Measurements from ENCODE around the gene TRPC4.
"Not testable (repeated sequence)": the region's sequence is repeated elsewhere in the genome, so short reads cannot be mapped to it uniquely, and the experiment has no call there.

The TRPC4 gene

GRCh38 chr13:37599519-37599918, 270.1 kb downstream of the TRPC4 start:
- Mint-ChIP-seq H3K9me3 (ENCODE audit: low read depth) (no peaks in the 10 kb centered on the region), H3K27ac (no peak overlapping the region), H3K4me1 (ENCODE audit: low read depth) (no peaks in the 10 kb centered on the region), H3K4me3 (no peak overlapping the region), H3K36me3 (no peaks in the 10 kb centered on the region), H3K27me3 (no peaks in the 10 kb centered on the region)

GRCh38 chr13:37598597-37598996, 271.0 kb downstream of the TRPC4 start, which contains the start of gene POSTN:
Gene POSTN, minus strand, starts transcription at chr13:37598768. Its CDS starts 42 bp downstream, at chr13:37598726.
- no peak within 1 kb of the TSS for H3K4me3 Mint-ChIP-seq
- no peaks in the 10 kb centered on the region for H3K36me3 Mint-ChIP-seq

GRCh38 chr13:37597477-37598025, 272.0 kb downstream of the TRPC4 start:
- H3K4me3 Mint-ChIP-seq, result no peak overlapping the region
- no peaks in the 10 kb centered on the region for H3K9me3 Mint-ChIP-seq (ENCODE audit: low read depth)
- H3K27ac Mint-ChIP-seq, result no peak overlapping the region
- H3K27me3 Mint-ChIP-seq, result no peaks in the 10 kb centered on the region
- no peaks in the 10 kb centered on the region for H3K36me3 Mint-ChIP-seq
- no peaks in the 10 kb centered on the region for H3K4me1 Mint-ChIP-seq (ENCODE audit: low read depth)

More at GRCh38 chr13:37598597-37598996, 271.0 kb downstream of the TRPC4 start, which contains the start of gene POSTN:
- H3K27ac Mint-ChIP-seq, result no peak within 1 kb of the TSS
- H3K9me3 Mint-ChIP-seq (ENCODE audit: low read depth), result no peaks in the 10 kb centered on the region
- H3K4me1 Mint-ChIP-seq (ENCODE audit: low read depth), result no peaks in the 10 kb centered on the region
- no peaks in the 10 kb centered on the region for H3K27me3 Mint-ChIP-seq

GRCh38 chr13:37596805-37597204, 272.8 kb downstream of the TRPC4 start:
- no peak overlapping the region for H3K4me3 Mint-ChIP-seq
- no peaks in the 10 kb centered on the region for H3K4me1 Mint-ChIP-seq (ENCODE audit: low read depth)
- no peaks in the 10 kb centered on the region for H3K27me3 Mint-ChIP-seq
- H3K27ac Mint-ChIP-seq, result no peak overlapping the region
- no peaks in the 10 kb centered on the region for H3K36me3 Mint-ChIP-seq
- no peaks in the 10 kb centered on the region for H3K9me3 Mint-ChIP-seq (ENCODE audit: low read depth)

DNA sequence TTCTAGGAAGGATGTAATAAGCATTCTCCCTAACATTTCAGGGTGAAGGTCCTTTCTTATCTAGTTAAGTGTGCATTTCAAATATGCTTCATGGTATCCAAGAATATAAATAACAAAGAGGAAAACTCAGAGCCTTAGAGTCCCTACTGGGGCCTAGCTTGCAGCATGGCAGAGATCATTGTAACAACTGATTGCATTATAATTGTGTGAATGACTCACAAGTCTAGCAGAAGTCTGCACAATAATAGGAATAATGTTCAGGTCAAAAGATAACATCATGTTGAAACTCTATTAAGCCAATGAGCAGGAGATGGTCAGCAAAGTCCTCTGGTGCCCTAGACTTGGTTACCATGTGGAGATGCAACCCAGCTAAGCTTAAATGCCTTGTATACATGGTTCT, 274.4 kb downstream of the TRPC4 start:
- Mint-ChIP-seq H3K36me3 (no peaks in the 10 kb centered on the region), H3K4me3 (no peak overlapping the region), H3K27ac (no peak overlapping the region), H3K27me3 (no peaks in the 10 kb centered on the region), H3K4me1 (ENCODE audit: low read depth) (no peaks in the 10 kb centered on the region), H3K9me3 (ENCODE audit: low read depth) (no peaks in the 10 kb centered on the region)

- Mint-ChIP-seq H3K9me3 (ENCODE audit: low read depth) (no peaks in the 10 kb centered on the region), H3K4me3 (no peak overlapping the region), H3K36me3 (no peaks in the 10 kb centered on the region), H3K4me1 (ENCODE audit: low read depth) (no peaks in the 10 kb centered on the region), H3K27me3 (no peaks in the 10 kb centered on the region), H3K27ac (no peak overlapping the region)
Observed at GRCh38 chr13:37594550-37594949, 275.0 kb downstream of the TRPC4 start.

- not testable (repeated sequence) for H3K4me1 Mint-ChIP-seq (ENCODE audit: low read depth); H3K36me3 Mint-ChIP-seq; H3K27me3 Mint-ChIP-seq; H3K9me3 Mint-ChIP-seq (ENCODE audit: low read depth); H3K27ac Mint-ChIP-seq; H3K4me3 Mint-ChIP-seq
Observed at GRCh38 chr13:37589381-37589780, 280.2 kb downstream of the TRPC4 start.

DNA sequence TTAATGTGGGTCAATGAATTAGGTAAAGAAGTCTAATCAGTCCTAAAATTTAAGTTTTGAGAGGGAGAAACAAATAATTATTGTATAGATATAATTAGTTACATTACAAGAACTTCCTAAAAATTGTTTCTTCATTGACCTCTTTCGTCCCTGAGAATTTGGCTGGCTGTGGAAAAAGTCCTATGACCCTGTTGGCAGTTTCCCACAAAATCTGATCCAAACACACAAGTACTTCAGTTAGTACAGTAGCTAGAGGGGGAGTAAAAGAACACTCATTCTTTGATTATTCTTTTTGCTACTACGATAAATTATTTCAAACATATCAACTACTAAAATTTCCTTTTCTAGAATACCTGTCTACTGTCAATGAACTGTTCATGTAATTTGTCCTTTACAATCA, 282.3 kb downstream of the TRPC4 start:
- Mint-ChIP-seq H3K27me3 (no peaks in the 10 kb centered on the region), H3K36me3 (no peaks in the 10 kb centered on the region), H3K4me3 (no peak overlapping the region), H3K9me3 (ENCODE audit: low read depth) (no peaks in the 10 kb centered on the region), H3K4me1 (ENCODE audit: low read depth) (no peaks in the 10 kb centered on the region), H3K27ac (no peak overlapping the region)
